CD14-positive monocyte (primary cell): Measurements from ENCODE around the gene EML6. TPM values are rescaled to one million over a fixed set of nuclear protein-coding genes. Genes with fewer than 3 reads are reported as not detected.

Source experiments
- DNase-seq, 3 donors: peaks; one replicate each; pipeline ENCODE4 v3.0.0-alpha.2; 2011 to 2022
- H2AFZ ChIP-seq: 2 replicates; pipeline ENCODE4 v1.6.0; 2012; ENCODE audit warnings: mild to moderate bottlenecking, low read depth, low read length, inconsistent platforms; ENCODE audit not compliant: insufficient read depth, poor library complexity, severe bottlenecking
- H3K27ac ChIP-seq, 2 donors: 1 replicate in 1 of 2; 2 replicates in 1 of 2; pipeline ENCODE4 v1.5.1; 2012 to 2013; ENCODE audit warnings: low read length in 2 of 2, control low read depth in 1 of 2, inconsistent platforms in 1 of 2, low read depth in 1 of 2, mild to moderate bottlenecking in 1 of 2
- H3K27me3 ChIP-seq, 2 donors: one replicate each; pipeline versions ENCODE4 v1.6.0 to v1.6.1; 2011 to 2013; ENCODE audit warnings: low read length in 2 of 2; ENCODE audit not compliant: control insufficient read depth in 2 of 2, insufficient read depth in 2 of 2
- H3K36me3 ChIP-seq, 2 donors: replicated peaks in 1 of 2; 1 replicate in 1 of 2; 2 replicates in 1 of 2; pipeline versions ENCODE4 v1.5.1 to v1.6.1; 2012 to 2013; ENCODE audit warnings: low read length in 2 of 2, control low read depth in 1 of 2, inconsistent platforms in 1 of 2, mild to moderate bottlenecking in 1 of 2; ENCODE audit not compliant: insufficient read depth in 2 of 2, control insufficient read depth in 1 of 2
- H3K4me1 ChIP-seq, 2 donors: 1 replicate in 1 of 2; 2 replicates in 1 of 2; pipeline versions ENCODE4 v1.5.1 to v1.6.1; 2012 to 2013; ENCODE audit warnings: low read length in 2 of 2, control low read depth in 1 of 2, inconsistent platforms in 1 of 2, mild to moderate bottlenecking in 1 of 2, moderate library complexity in 1 of 2; ENCODE audit not compliant: insufficient read depth in 2 of 2, control insufficient read depth in 1 of 2
- H3K4me2 ChIP-seq: replicated peaks from 2 replicates; pipeline ENCODE3; 2012; ENCODE audit warnings: low read length, moderate library complexity, mild to moderate bottlenecking; ENCODE audit not compliant: poor library complexity, severe bottlenecking; ENCODE audit errors: extremely low read depth
- H3K4me3 ChIP-seq, 3 experiments: fragments of 200-600 bp in 1 of 3; sonication (generic) in 1 of 3; replicated peaks in 1 of 3; 1 replicate in 2 of 3; 2 replicates in 1 of 3; pipeline ENCODE4 v1.5.1; 2011 to 2013; ENCODE audit warnings: low read length in 3 of 3, mild to moderate bottlenecking in 3 of 3, control low read depth in 2 of 3, low read depth in 2 of 3, inconsistent platforms in 1 of 3, moderate library complexity in 1 of 3
- H3K79me2 ChIP-seq: 2 replicates; pipeline ENCODE4 v1.6.0; 2012; ENCODE audit warnings: mild to moderate bottlenecking, control low read depth, inconsistent platforms, low read length, moderate library complexity; ENCODE audit not compliant: insufficient read depth
- H3K9ac ChIP-seq: 2 replicates; pipeline ENCODE4 v1.6.0; 2017; ENCODE audit warnings: low read length, mild to moderate bottlenecking; ENCODE audit not compliant: insufficient read depth, poor library complexity, severe bottlenecking
- H3K9me3 ChIP-seq, 2 donors: replicated peaks in 1 of 2; 1 replicate in 1 of 2; 2 replicates in 1 of 2; pipeline versions ENCODE4 v1.5.1 to v1.6.1; 2012 to 2013; ENCODE audit warnings: low read length in 2 of 2, control low read depth in 1 of 2; ENCODE audit not compliant: control insufficient read depth in 1 of 2, insufficient read depth in 1 of 2
- H4K20me1 ChIP-seq: 2 replicates; pipeline ENCODE4 v1.6.0; 2012; ENCODE audit warnings: mild to moderate bottlenecking, low read length, control low read depth, moderate library complexity; ENCODE audit not compliant: insufficient read depth
- H3K27ac Mint-ChIP-seq, 7 donors: one replicate each; pipeline ENCODE4 v1.8.0; 2020; ENCODE audit warnings: mild to moderate bottlenecking in 7 of 7, mixed read lengths in 7 of 7, moderate library complexity in 6 of 7, inconsistent platforms in 2 of 7
- H3K27me3 Mint-ChIP-seq, 3 donors: one replicate each; pipeline ENCODE4 v1.8.0; 2021 to 2022; ENCODE audit warnings: low read depth in 3 of 3, mild to moderate bottlenecking in 3 of 3, mixed read lengths in 3 of 3, moderate library complexity in 3 of 3, inconsistent platforms in 1 of 3
- H3K36me3 Mint-ChIP-seq, 2 donors: one replicate each; pipeline ENCODE4 v1.8.0; 2020; ENCODE audit warnings: mixed read lengths in 2 of 2, inconsistent platforms in 1 of 2, mild to moderate bottlenecking in 1 of 2
- H3K4me1 Mint-ChIP-seq: one replicate; pipeline ENCODE4 v1.8.0; 2020; ENCODE audit warnings: mild to moderate bottlenecking, mixed read lengths
- H3K4me3 Mint-ChIP-seq, 2 donors: one replicate each; pipeline ENCODE4 v1.8.0; 2020; ENCODE audit warnings: mild to moderate bottlenecking in 2 of 2, mixed read lengths in 2 of 2, moderate library complexity in 1 of 2
- H3K9me3 Mint-ChIP-seq, 7 donors: one replicate each; pipeline ENCODE4 v1.8.0; 2020 to 2022; ENCODE audit warnings: mixed read lengths in 7 of 7, mild to moderate bottlenecking in 6 of 7, moderate library complexity in 6 of 7, inconsistent platforms in 2 of 7
- WGBS: methylation state at CpG from one replicate; pipeline ENCODE4 v1.1.5; 2013; ENCODE audit warnings: missing lambda C conversion rate; ENCODE audit not compliant: insufficient coverage; 5-methylcytosine and 5-hydroxymethylcytosine counted together
- intact Hi-C, 2 donors: fragments of 100-400 bp; cut with micrococcal nuclease; formaldehyde crosslinking; loops; one replicate each; pipeline versions ENCODE4 v1.15.0 to v1.15.1; 2023
- polyA plus RNA-seq, 3 donors: library from polyadenylated mRNA; depleted of rRNA in 1 of 3; unstranded in 2 of 3; stranded (reverse) in 1 of 3; fragments of 300-500 nt in 2 of 3; fragments of >200 nt in 1 of 3; fragmentation: Illumina TruSeq in 2 of 3; gene quantifications; 1 replicate in 2 of 3; 2 replicates in 1 of 3; pipeline ENCODE4 v1.2.3, GENCODE V29; 2012 to 2021
- TF ChIP-seq, protein P1 (sequence below): fragments of 200-600 bp; IDR thresholded peaks from one replicate; pipeline ENCODE4 v1.8.0; 2022; ENCODE audit warnings: antibody characterized with exemption, mild to moderate bottlenecking

Gene EML6
- polyA plus RNA-seq, 3 donors, result 0.79 TPM; not detected in 2

DNA sequence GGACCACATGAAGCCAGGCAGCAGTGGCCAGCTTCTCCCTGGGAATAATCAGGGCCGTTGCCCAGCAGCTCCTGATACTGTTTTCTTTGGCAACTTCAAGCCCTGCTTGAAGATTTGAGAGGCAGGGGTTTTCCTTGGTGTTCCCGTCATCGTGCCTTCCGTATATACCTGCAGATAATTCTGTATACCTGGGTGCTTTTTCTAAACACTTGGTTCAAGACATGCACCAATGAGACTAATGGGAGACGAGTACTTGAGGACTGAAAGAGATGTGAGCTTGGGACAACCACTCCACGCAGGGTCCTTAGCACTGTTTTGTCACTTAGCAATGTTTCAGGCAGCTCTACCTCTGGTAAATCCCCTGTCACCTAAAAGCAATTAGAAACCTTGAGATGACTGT is 208.0 kb downstream of the EML6 start:
- H3K27me3 ChIP-seq, result no peaks in the 10 kb centered on the region
- TF ChIP-seq, protein P1, sequence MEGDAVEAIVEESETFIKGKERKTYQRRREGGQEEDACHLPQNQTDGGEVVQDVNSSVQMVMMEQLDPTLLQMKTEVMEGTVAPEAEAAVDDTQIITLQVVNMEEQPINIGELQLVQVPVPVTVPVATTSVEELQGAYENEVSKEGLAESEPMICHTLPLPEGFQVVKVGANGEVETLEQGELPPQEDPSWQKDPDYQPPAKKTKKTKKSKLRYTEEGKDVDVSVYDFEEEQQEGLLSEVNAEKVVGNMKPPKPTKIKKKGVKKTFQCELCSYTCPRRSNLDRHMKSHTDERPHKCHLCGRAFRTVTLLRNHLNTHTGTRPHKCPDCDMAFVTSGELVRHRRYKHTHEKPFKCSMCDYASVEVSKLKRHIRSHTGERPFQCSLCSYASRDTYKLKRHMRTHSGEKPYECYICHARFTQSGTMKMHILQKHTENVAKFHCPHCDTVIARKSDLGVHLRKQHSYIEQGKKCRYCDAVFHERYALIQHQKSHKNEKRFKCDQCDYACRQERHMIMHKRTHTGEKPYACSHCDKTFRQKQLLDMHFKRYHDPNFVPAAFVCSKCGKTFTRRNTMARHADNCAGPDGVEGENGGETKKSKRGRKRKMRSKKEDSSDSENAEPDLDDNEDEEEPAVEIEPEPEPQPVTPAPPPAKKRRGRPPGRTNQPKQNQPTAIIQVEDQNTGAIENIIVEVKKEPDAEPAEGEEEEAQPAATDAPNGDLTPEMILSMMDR, result no peak
- no peaks in the 10 kb centered on the region for H3K36me3 ChIP-seq
- WGBS, result 98% methylated on average over 4 of the region's 6 CpGs
- Mint-ChIP-seq H3K4me3 (no peak overlapping the region), H3K4me1 (peaks cover 4% of the 10 kb centered on the region), H3K27me3 (peaks cover 0 to 6% (median 0%) of the 10 kb centered on the region in 3 donors), H3K9me3 (peaks cover 0 to 9% (median 2%) of the 10 kb centered on the region in 7 donors), H3K36me3 (no peaks in the 10 kb centered on the region), H3K27ac (no peak overlapping the region)
- H3K79me2 ChIP-seq, result no peaks in the 10 kb centered on the region
- H3K4me1 ChIP-seq, result no peaks in the 10 kb centered on the region
- H3K27ac ChIP-seq, result no peak overlapping the region
- intact Hi-C loops, result no loop called here
- H3K4me3 ChIP-seq, result no peak overlapping the region
- H2AFZ ChIP-seq, result no peak overlapping the region
- H3K9ac ChIP-seq, result no peak overlapping the region
- no peaks in the 10 kb centered on the region for H4K20me1 ChIP-seq
- H3K4me2 ChIP-seq, result no peak overlapping the region
- peaks cover 3 to 5% of the 10 kb centered on the region in 2 donors for H3K9me3 ChIP-seq
- no peak for DNase-seq

GRCh38 chr2:54935389-54935788 is 211.9 kb downstream of the EML6 start:
- WGBS, result no CpG with 5 or more reads among the region's 4 CpGs
- H3K79me2 ChIP-seq, result no peaks in the 10 kb centered on the region
- H3K4me3 ChIP-seq, result no peak overlapping the region
- H4K20me1 ChIP-seq, result no peaks in the 10 kb centered on the region
- H3K36me3 ChIP-seq, result no peaks in the 10 kb centered on the region
- no peak overlapping the region for H3K4me2 ChIP-seq
- H3K4me1 ChIP-seq, result no peaks in the 10 kb centered on the region
- H3K9me3 Mint-ChIP-seq, result peaks cover 10 to 22% (median 19%) of the 10 kb centered on the region in 7 donors
- intact Hi-C loops, result no loop called here
- no peak for DNase-seq
- H3K9me3 ChIP-seq, result peaks cover 11 to 28% of the 10 kb centered on the region in 2 donors
- H2AFZ ChIP-seq, result no peak overlapping the region
- H3K4me3 Mint-ChIP-seq, result no peak overlapping the region
- H3K9ac ChIP-seq, result no peak overlapping the region
- H3K27ac ChIP-seq, result no peak overlapping the region
- TF ChIP-seq, protein P1, result no peak
- no peaks in the 10 kb centered on the region for H3K36me3 Mint-ChIP-seq
- H3K27ac Mint-ChIP-seq, result no peak overlapping the region
- no peaks in the 10 kb centered on the region for H3K4me1 Mint-ChIP-seq
- H3K27me3 ChIP-seq, result no peaks in the 10 kb centered on the region
- H3K27me3 Mint-ChIP-seq, result peaks cover 0 to 3% (median 0%) of the 10 kb centered on the region in 3 donors
